MM.1S (cell line): ENCODE results near the gene CDKN2D.

Experiments used
- DNase-seq: peaks from one replicate; pipeline ENCODE4 v3.0.0-alpha.2; 2015
- H2AFZ ChIP-seq: fragments of 300-600 bp; sonication (generic); 2 replicates; pipeline ENCODE4 v1.6.0; 2016; ENCODE audit warnings: antibody characterized with exemption, low read length
- H3F3A ChIP-seq: fragments of 300-600 bp; sonication (generic); 2 replicates; pipeline ENCODE4 v1.6.1; 2016; ENCODE audit warnings: mild to moderate bottlenecking, antibody characterized with exemption, low read length, moderate library complexity, mixed read lengths; ENCODE audit not compliant: insufficient read depth
- H3K27ac ChIP-seq: fragments of 300-600 bp; sonication (generic); 2 replicates; pipeline ENCODE4 v1.5.1; 2016; ENCODE audit warnings: mild to moderate bottlenecking, low read length
- H3K27me3 ChIP-seq: fragments of 300-600 bp; sonication (generic); replicated peaks from 2 replicates; pipeline ENCODE4 v1.6.0; 2016; ENCODE audit warnings: low read length; ENCODE audit not compliant: insufficient read depth
- H3K36me3 ChIP-seq: fragments of 300-600 bp; sonication (generic); replicated peaks from 2 replicates; pipeline ENCODE4 v1.6.1; 2016; ENCODE audit warnings: mild to moderate bottlenecking, low read length, mixed read lengths; ENCODE audit not compliant: insufficient read depth
- H3K4me1 ChIP-seq: fragments of 300-600 bp; sonication (generic); 2 replicates; pipeline ENCODE4 v1.6.1; 2016; ENCODE audit warnings: low read length, mixed read lengths
- H3K4me2 ChIP-seq: fragments of 300-600 bp; sonication (generic); 2 replicates; pipeline ENCODE4 v1.6.0; 2016; ENCODE audit warnings: low read depth, low read length
- H3K4me3 ChIP-seq: fragments of 300-600 bp; sonication (generic); 2 replicates; pipeline ENCODE4 v1.5.1; 2016; ENCODE audit warnings: low read length, mixed read lengths
- H3K79me2 ChIP-seq: fragments of 300-600 bp; sonication (generic); 2 replicates; pipeline ENCODE4 v1.6.1; 2016; ENCODE audit warnings: mixed run types, low read length, mixed read lengths
- H3K9ac ChIP-seq: fragments of 300-600 bp; sonication (generic); 2 replicates; pipeline ENCODE4 v1.6.1; 2016; ENCODE audit warnings: low read length, mixed read lengths
- H3K9me2 ChIP-seq: fragments of 300-600 bp; sonication (generic); replicated peaks from 2 replicates; pipeline ENCODE4 v1.6.1; 2016; ENCODE audit warnings: mild to moderate bottlenecking, low read length, mixed read lengths; ENCODE audit not compliant: insufficient read depth
- H3K9me3 ChIP-seq: fragments of 300-600 bp; sonication (generic); replicated peaks from 2 replicates; pipeline ENCODE4 v1.6.1; 2016; ENCODE audit warnings: mild to moderate bottlenecking, low read length, mixed read lengths; ENCODE audit not compliant: insufficient read depth
- H4K20me1 ChIP-seq: fragments of 300-600 bp; sonication (generic); 2 replicates; pipeline ENCODE4 v1.6.1; 2016; ENCODE audit warnings: mild to moderate bottlenecking, low read length, moderate library complexity, mixed read lengths; ENCODE audit not compliant: insufficient read depth
- EZH2 ChIP-seq: fragments of 300-600 bp; sonication (generic); optimal IDR thresholded peaks from 2 replicates; pipeline ENCODE3; 2017; ENCODE audit warnings: low read depth, mild to moderate bottlenecking, antibody characterized with exemption, low read length, mixed read lengths
- EZH2phosphoT487 ChIP-seq: fragments of 300-600 bp; sonication (generic); IDR thresholded peaks from 2 replicates; pipeline ENCODE4 v1.6.1; 2018; ENCODE audit warnings: antibody characterized with exemption, low read length
- TF ChIP-seq, protein P1 (sequence below): fragments of 300-600 bp; sonication (generic); IDR thresholded peaks from 2 replicates; pipeline ENCODE4 v1.5.1; 2016; ENCODE audit warnings: antibody characterized with exemption, low read length, mixed read lengths

The CDKN2D gene

DNA sequence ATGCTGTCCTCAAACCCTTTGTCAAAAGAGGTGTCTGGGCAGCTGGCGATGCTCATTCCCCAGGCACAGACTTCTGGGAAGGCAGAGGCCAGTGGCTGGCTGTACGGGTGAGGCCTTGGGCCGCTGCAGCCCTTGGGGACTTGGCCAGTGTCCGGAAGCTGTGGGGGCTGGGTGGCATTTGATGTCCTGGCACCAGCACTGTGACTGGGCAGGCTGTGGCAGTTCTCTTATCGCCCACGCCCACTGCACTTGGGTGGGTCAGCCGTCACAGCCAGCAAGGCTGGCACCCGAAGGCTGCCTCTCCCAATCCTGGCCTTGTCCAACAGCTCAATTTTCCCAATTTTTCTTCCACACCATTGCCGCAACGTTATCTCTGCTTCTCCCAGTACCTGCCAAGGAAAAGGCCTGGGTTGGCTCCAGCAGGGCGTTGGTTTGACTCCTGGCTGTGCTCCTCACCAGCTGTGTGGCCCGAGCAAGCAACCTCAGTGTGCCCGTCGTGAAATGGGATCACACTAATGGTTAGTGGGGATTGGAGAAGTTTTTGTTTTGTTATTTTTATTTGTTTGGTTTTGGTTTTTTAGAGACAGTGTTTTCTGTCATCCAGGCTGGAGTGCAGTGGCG lies 43.8 kb upstream of the CDKN2D start:
- H2AFZ ChIP-seq: no peak overlapping the region
- no peaks in the 10 kb centered on the region for H3K36me3 ChIP-seq
- no peaks in the 10 kb centered on the region for H3K9me3 ChIP-seq
- H3F3A ChIP-seq: no peaks in the 10 kb centered on the region
- no peak for DNase-seq
- H3K27ac ChIP-seq: no peak overlapping the region
- no peaks in the 10 kb centered on the region for H3K4me1 ChIP-seq
- TF ChIP-seq EZH2phosphoT487: no peak
- TF ChIP-seq, protein P1, sequence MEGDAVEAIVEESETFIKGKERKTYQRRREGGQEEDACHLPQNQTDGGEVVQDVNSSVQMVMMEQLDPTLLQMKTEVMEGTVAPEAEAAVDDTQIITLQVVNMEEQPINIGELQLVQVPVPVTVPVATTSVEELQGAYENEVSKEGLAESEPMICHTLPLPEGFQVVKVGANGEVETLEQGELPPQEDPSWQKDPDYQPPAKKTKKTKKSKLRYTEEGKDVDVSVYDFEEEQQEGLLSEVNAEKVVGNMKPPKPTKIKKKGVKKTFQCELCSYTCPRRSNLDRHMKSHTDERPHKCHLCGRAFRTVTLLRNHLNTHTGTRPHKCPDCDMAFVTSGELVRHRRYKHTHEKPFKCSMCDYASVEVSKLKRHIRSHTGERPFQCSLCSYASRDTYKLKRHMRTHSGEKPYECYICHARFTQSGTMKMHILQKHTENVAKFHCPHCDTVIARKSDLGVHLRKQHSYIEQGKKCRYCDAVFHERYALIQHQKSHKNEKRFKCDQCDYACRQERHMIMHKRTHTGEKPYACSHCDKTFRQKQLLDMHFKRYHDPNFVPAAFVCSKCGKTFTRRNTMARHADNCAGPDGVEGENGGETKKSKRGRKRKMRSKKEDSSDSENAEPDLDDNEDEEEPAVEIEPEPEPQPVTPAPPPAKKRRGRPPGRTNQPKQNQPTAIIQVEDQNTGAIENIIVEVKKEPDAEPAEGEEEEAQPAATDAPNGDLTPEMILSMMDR: no peak
- no peak for TF ChIP-seq EZH2
- H3K4me3 ChIP-seq: no peak overlapping the region
- H3K9ac ChIP-seq: no peak overlapping the region
- H4K20me1 ChIP-seq: no peaks in the 10 kb centered on the region
- no peaks in the 10 kb centered on the region for H3K79me2 ChIP-seq
- H3K27me3 ChIP-seq: no peaks in the 10 kb centered on the region
- H3K4me2 ChIP-seq: no peak overlapping the region
- no peaks in the 10 kb centered on the region for H3K9me2 ChIP-seq

DNA sequence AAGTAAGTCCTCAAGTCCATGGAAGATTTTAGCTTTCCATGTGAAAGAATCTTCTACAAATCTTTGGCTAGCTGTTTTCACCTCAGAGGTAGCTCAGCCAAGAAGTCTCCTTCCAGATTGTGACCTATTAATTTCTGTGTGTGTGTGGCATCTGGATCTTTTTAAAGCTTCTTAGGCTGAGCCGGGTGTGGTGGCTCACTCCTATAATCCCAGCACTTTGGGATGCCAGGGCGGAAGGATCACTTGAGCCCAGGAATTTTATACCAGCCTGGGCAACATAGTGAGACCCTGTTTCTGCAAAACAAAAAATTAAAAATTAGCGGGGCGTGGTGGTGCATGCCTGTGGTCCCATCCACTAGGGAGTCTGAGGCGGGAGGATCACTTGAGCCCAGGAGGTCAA lies 43.1 kb upstream of the CDKN2D start:
- no peaks in the 10 kb centered on the region for H3K79me2 ChIP-seq
- H3K36me3 ChIP-seq: no peaks in the 10 kb centered on the region
- H3K4me3 ChIP-seq: no peak overlapping the region

DNA sequence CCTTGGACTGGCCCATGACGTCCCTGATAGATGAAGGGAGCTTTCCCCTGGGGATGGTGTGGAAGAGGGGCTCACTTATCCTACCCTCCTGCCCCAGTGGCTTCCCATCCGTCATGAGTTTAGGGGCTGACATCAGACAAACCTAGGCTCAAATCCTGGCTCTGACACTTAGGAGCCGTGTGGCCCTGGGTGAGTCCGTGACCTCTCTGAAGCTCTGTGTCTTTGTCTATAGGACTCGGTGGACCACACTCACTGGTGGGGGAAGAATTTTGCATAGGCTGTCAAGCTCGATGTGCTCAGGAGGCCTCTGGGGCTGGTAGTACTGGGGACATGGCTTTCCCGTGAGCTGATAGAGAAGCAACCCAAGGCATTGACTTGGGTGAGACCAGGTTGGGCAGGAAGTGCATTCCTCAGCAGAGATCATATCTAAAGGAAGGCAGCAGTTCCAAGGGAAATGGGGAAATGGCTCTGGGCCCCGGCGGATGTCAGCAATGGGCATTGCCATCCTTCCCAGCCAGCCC lies 35.7 kb upstream of the CDKN2D start:
- Histone ChIP-seq H3K9me2 (no peaks in the 10 kb centered on the region), H3K27ac (no peak overlapping the region), H3K4me1 (no peaks in the 10 kb centered on the region; the same call in 1 of the 2 replicates), H3K4me2 (no peak overlapping the region), H2AFZ (no peak overlapping the region), H3K9ac (no peak overlapping the region), H3F3A (no peaks in the 10 kb centered on the region), H3K36me3 (no peaks in the 10 kb centered on the region), H4K20me1 (no peaks in the 10 kb centered on the region), H3K9me3 (no peaks in the 10 kb centered on the region), H3K4me3 (no peak overlapping the region), H3K27me3 (0 out of 2 replicates have a peak, but pooled peaks cover 11% of the 10 kb centered on the region), H3K79me2 (no peaks in the 10 kb centered on the region)
- TF ChIP-seq, protein P1: no peak
- TF ChIP-seq EZH2 (no peak), EZH2phosphoT487 (no peak)
- no peak for DNase-seq

More for the DNA sequence above, 43.1 kb upstream of the CDKN2D start:
- Histone ChIP-seq H2AFZ (no peak overlapping the region), H3K9me2 (no peaks in the 10 kb centered on the region), H3K9ac (no peak overlapping the region), H4K20me1 (no peaks in the 10 kb centered on the region), H3K27ac (no peak overlapping the region), H3F3A (no peaks in the 10 kb centered on the region), H3K9me3 (no peaks in the 10 kb centered on the region), H3K27me3 (no peaks in the 10 kb centered on the region), H3K4me2 (no peak overlapping the region), H3K4me1 (no peaks in the 10 kb centered on the region)
- no peak for DNase-seq
- TF ChIP-seq EZH2phosphoT487: no peak
- TF ChIP-seq EZH2: no peak
- TF ChIP-seq, protein P1: no peak
